Stomach (tissue), 4 donors: ENCODE measurements around the gene EFCC1.

ENCODE experiments used
- EP300 ChIP-seq: sonication (generic); formaldehyde crosslinking; IDR thresholded peaks from one replicate; pipeline ENCODE4 v1.6.1; 2017; ENCODE audit warnings: antibody characterized with exemption
- POLR2A ChIP-seq, 4 donors: fragments of 450-650 bp; IDR thresholded peaks; one replicate each; pipeline ENCODE4 v1.6.1; 2016; ENCODE audit warnings: antibody characterized with exemption in 4 of 4, control low read depth in 2 of 4, mild to moderate bottlenecking in 1 of 4, moderate library complexity in 1 of 4
- POLR2AphosphoS5 ChIP-seq, 3 donors: sonication (generic); formaldehyde crosslinking; IDR thresholded peaks; one replicate each; pipeline ENCODE4 v1.6.1; 2016; ENCODE audit warnings: antibody characterized with exemption in 3 of 3
- TF ChIP-seq, protein P1 (sequence below), 7 experiments: fragments of 450-650 bp in 4 of 7; fragments of 200-600 bp in 3 of 7; sonication (generic) in 3 of 7; IDR thresholded peaks; one replicate each; pipeline ENCODE4 v1.5.1; 2016 to 2019; ENCODE audit warnings: antibody characterized with exemption in 7 of 7, control low read depth in 2 of 7, mild to moderate bottlenecking in 1 of 7

DNA sequence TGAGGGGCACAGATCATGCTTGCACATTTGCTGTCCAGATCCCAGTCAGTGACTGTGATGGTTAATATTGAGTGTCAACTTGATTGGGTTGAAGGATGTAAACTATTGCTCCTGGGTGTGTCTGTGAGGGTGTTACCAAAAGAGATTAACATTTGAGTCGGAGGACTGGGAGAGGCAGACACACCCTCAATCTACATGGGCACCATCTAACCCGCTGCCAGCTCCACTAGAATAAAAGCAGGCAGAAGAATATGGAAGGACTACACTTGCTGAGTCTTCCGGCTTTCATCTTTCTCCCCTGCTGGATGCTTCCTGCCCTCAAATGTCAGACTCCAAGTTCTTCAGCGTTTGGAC lies 64.6 kb downstream of the EFCC1 start:
- TF ChIP-seq POLR2A (IDR thresholded peaks at IDR 0.05) = no peak
- TF ChIP-seq, protein P1, sequence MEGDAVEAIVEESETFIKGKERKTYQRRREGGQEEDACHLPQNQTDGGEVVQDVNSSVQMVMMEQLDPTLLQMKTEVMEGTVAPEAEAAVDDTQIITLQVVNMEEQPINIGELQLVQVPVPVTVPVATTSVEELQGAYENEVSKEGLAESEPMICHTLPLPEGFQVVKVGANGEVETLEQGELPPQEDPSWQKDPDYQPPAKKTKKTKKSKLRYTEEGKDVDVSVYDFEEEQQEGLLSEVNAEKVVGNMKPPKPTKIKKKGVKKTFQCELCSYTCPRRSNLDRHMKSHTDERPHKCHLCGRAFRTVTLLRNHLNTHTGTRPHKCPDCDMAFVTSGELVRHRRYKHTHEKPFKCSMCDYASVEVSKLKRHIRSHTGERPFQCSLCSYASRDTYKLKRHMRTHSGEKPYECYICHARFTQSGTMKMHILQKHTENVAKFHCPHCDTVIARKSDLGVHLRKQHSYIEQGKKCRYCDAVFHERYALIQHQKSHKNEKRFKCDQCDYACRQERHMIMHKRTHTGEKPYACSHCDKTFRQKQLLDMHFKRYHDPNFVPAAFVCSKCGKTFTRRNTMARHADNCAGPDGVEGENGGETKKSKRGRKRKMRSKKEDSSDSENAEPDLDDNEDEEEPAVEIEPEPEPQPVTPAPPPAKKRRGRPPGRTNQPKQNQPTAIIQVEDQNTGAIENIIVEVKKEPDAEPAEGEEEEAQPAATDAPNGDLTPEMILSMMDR (IDR thresholded peaks at IDR 0.05) = no peak
- TF ChIP-seq EP300 = no peak
- no peak for TF ChIP-seq POLR2AphosphoS5 (IDR thresholded peaks at IDR 0.05)
